C4-2B (cell line): Measurements from ENCODE around the gene OR52E1.

Experiments
- CTCF ChIP-seq: fragments of 450-650 bp; conservative IDR thresholded peaks from 2 replicates; pipeline ENCODE4 v1.5.1; 2017; ENCODE audit warnings: mild to moderate bottlenecking
- ZFX ChIP-seq: fragments of 450-650 bp; IDR thresholded peaks from 2 replicates; pipeline ENCODE4 v1.6.1; 2017

- TF ChIP-seq CTCF, result no peak
- TF ChIP-seq ZFX, result no peak
These were observed 19.2 kb downstream of the OR52E1 start for GRCh38 chr11:5088556-5088955.
